Mesenchymal stem cell (in vitro differentiated cells and primary cell): ENCODE data around the gene BIRC5.

Experiments
- DNase-seq: peaks from one replicate; pipeline ENCODE4 v3.0.0-alpha.2; 2013
- H2AFZ ChIP-seq: one replicate; pipeline ENCODE4 v1.6.1; 2013; ENCODE audit warnings: low read depth, mild to moderate bottlenecking, control low read depth, inconsistent platforms, low read length, moderate library complexity
- H2AK5ac ChIP-seq: 2 replicates; pipeline ENCODE4 v1.6.1; 2013; ENCODE audit warnings: low read length, moderate library complexity, mild to moderate bottlenecking, inconsistent platforms; ENCODE audit not compliant: severe bottlenecking
- H2BK120ac ChIP-seq: one replicate; pipeline ENCODE4 v1.6.1; 2013; ENCODE audit warnings: low read depth, mild to moderate bottlenecking, inconsistent platforms, low read length, moderate library complexity
- H2BK12ac ChIP-seq, 2 experiments: one replicate each; pipeline ENCODE4 v1.6.1; 2013; ENCODE audit warnings: inconsistent platforms in 2 of 2, low read length in 2 of 2, mild to moderate bottlenecking in 2 of 2, moderate library complexity in 2 of 2, control low read depth in 1 of 2
- H2BK15ac ChIP-seq: one replicate; pipeline ENCODE4 v1.6.1; 2013; ENCODE audit warnings: mild to moderate bottlenecking, low read depth, inconsistent platforms; ENCODE audit not compliant: poor library complexity, severe bottlenecking
- H2BK5ac ChIP-seq: 2 replicates; pipeline ENCODE4 v1.6.1; 2013; ENCODE audit warnings: low read depth, mild to moderate bottlenecking, low read length, control low read depth, inconsistent platforms; ENCODE audit not compliant: poor library complexity, severe bottlenecking
- H3K14ac ChIP-seq, 2 experiments: one replicate each; pipeline ENCODE4 v1.6.1; 2013; ENCODE audit warnings: inconsistent platforms in 2 of 2, low read length in 2 of 2, control low read depth in 1 of 2, mild to moderate bottlenecking in 1 of 2, moderate library complexity in 1 of 2
- H3K18ac ChIP-seq, 2 experiments: one replicate each; pipeline ENCODE4 v1.6.1; 2013; ENCODE audit warnings: inconsistent platforms in 2 of 2, low read length in 2 of 2, control low read depth in 1 of 2, low read depth in 1 of 2, mild to moderate bottlenecking in 1 of 2
- H3K23ac ChIP-seq, 2 experiments: one replicate each; pipeline ENCODE4 v1.6.1; 2013; ENCODE audit warnings: inconsistent platforms in 2 of 2, low read length in 2 of 2, mild to moderate bottlenecking in 2 of 2, moderate library complexity in 2 of 2, control low read depth in 1 of 2
- H3K27ac ChIP-seq: 2 replicates; pipeline ENCODE4 v1.5.1; 2013; ENCODE audit warnings: mild to moderate bottlenecking, moderate library complexity, low read length, control low read depth, inconsistent platforms; ENCODE audit not compliant: poor library complexity, severe bottlenecking
- H3K27me3 ChIP-seq, 2 experiments: 2 replicates each; pipeline versions ENCODE4 v1.6.1 to v1.7.0; 2013; ENCODE audit warnings: low read length in 2 of 2, mild to moderate bottlenecking in 2 of 2, moderate library complexity in 2 of 2, control low read depth in 1 of 2, inconsistent platforms in 1 of 2; ENCODE audit not compliant: control insufficient read depth in 1 of 2, insufficient read depth in 1 of 2
- H3K36me3 ChIP-seq, 2 experiments: 2 replicates each; pipeline versions ENCODE4 v1.6.1 to v1.7.0; 2013; ENCODE audit warnings: low read length in 2 of 2, control low read depth in 1 of 2, inconsistent platforms in 1 of 2, low read depth in 1 of 2, mild to moderate bottlenecking in 1 of 2; ENCODE audit not compliant: insufficient read depth in 2 of 2, control insufficient read depth in 1 of 2
- H3K4ac ChIP-seq, 2 experiments: one replicate each; pipeline ENCODE4 v1.6.1; 2013; ENCODE audit warnings: inconsistent platforms in 2 of 2, low read length in 2 of 2, mild to moderate bottlenecking in 2 of 2, moderate library complexity in 2 of 2, control low read depth in 1 of 2, low read depth in 1 of 2
- H3K4me1 ChIP-seq: 2 replicates; pipeline ENCODE4 v1.6.1; 2013; ENCODE audit warnings: low read depth, low read length, control low read depth; ENCODE audit not compliant: control insufficient read depth, insufficient read depth
- H3K4me2 ChIP-seq: 2 replicates; pipeline ENCODE4 v1.6.1; 2013; ENCODE audit warnings: low read length, mild to moderate bottlenecking, inconsistent platforms; ENCODE audit not compliant: poor library complexity, severe bottlenecking
- H3K4me3 ChIP-seq, 2 experiments: 2 replicates each; pipeline versions ENCODE4 v1.5.1 to v1.7.0; 2013; ENCODE audit warnings: low read length in 2 of 2, mild to moderate bottlenecking in 2 of 2, control low read depth in 1 of 2, low read depth in 1 of 2; ENCODE audit not compliant: insufficient read depth in 1 of 2
- H3K79me1 ChIP-seq: replicated peaks from 2 replicates; pipeline ENCODE4 v1.6.1; 2013; ENCODE audit warnings: mild to moderate bottlenecking, control low read depth, low read length, inconsistent platforms; ENCODE audit not compliant: poor library complexity, severe bottlenecking
- H3K9ac ChIP-seq: 2 replicates; pipeline ENCODE4 v1.7.0; 2013; ENCODE audit warnings: mild to moderate bottlenecking, low read length, moderate library complexity
- H3K9me3 ChIP-seq: 2 replicates; pipeline ENCODE4 v1.7.0; 2013; ENCODE audit warnings: mild to moderate bottlenecking, low read length; ENCODE audit not compliant: control insufficient read depth
- H4K8ac ChIP-seq: one replicate; pipeline ENCODE4 v1.6.1; 2013; ENCODE audit warnings: inconsistent platforms, mild to moderate bottlenecking, low read length, moderate library complexity
- H4K91ac ChIP-seq: one replicate; pipeline ENCODE4 v1.6.1; 2013; ENCODE audit warnings: mild to moderate bottlenecking, low read length, inconsistent platforms
- WGBS: methylation state at CpG from one replicate; pipeline ENCODE4 v1.1.7; 2013; ENCODE audit warnings: mixed read lengths; 5-methylcytosine and 5-hydroxymethylcytosine counted together

The BIRC5 gene

GRCh38 chr17:78219396-78220150 lies 5.5 kb downstream of the BIRC5 start:
- H2AFZ ChIP-seq = no peak overlapping the region
- H3K79me1 ChIP-seq = peaks cover 11% of the 10 kb centered on the region
- H3K27ac ChIP-seq = no peak overlapping the region
- H2AK5ac ChIP-seq = no peak overlapping the region
- no peaks in the 10 kb centered on the region for H3K27me3 ChIP-seq
- 91% methylated on average over 11 of the region's 11 CpGs for WGBS
- H3K23ac ChIP-seq = no peak overlapping the region
- H3K14ac ChIP-seq = no peak overlapping the region
- no peak overlapping the region for H2BK120ac ChIP-seq
- H2BK12ac ChIP-seq = no peak overlapping the region
- no peak overlapping the region for H4K8ac ChIP-seq
- H3K4me3 ChIP-seq = no peak overlapping the region
- H3K4me2 ChIP-seq = no peak overlapping the region
- H3K4ac ChIP-seq = no peak overlapping the region
- H2BK5ac ChIP-seq = no peak overlapping the region
- DNase-seq = no peak
- H3K36me3 ChIP-seq = peaks cover 0 to 7% of the 10 kb centered on the region in 2 experiments
- H3K9me3 ChIP-seq = no peaks in the 10 kb centered on the region
- H4K91ac ChIP-seq = no peak overlapping the region
- H2BK15ac ChIP-seq = no peak overlapping the region
- no peak overlapping the region for H3K9ac ChIP-seq
- no peak overlapping the region for H3K18ac ChIP-seq
- H3K4me1 ChIP-seq = peaks cover 2% of the 10 kb centered on the region

- no peaks in the 10 kb centered on the region for H3K27me3 ChIP-seq
- no peak for DNase-seq
- H3K9me3 ChIP-seq = no peaks in the 10 kb centered on the region
- H2BK5ac ChIP-seq = no peak overlapping the region
- no peak overlapping the region for H3K18ac ChIP-seq
- WGBS = 88% methylated on average over 4 of the region's 4 CpGs
- no peak overlapping the region for H3K27ac ChIP-seq
- H3K79me1 ChIP-seq = peaks cover 4% of the 10 kb centered on the region
- H3K9ac ChIP-seq = no peak overlapping the region
- no peak overlapping the region for H3K23ac ChIP-seq
- H2AFZ ChIP-seq = no peak overlapping the region
- no peak overlapping the region for H3K4me3 ChIP-seq
- H4K91ac ChIP-seq = no peak overlapping the region
- H2AK5ac ChIP-seq = no peak overlapping the region
- no peak overlapping the region for H3K14ac ChIP-seq
- no peak overlapping the region for H2BK12ac ChIP-seq
- H2BK120ac ChIP-seq = no peak overlapping the region
- peaks cover 5% of the 10 kb centered on the region for H3K4me1 ChIP-seq
- no peak overlapping the region for H2BK15ac ChIP-seq
- H3K4me2 ChIP-seq = no peak overlapping the region
- H3K4ac ChIP-seq = no peak overlapping the region
- H4K8ac ChIP-seq = no peak overlapping the region
- peaks cover 0 to 7% of the 10 kb centered on the region in 2 experiments for H3K36me3 ChIP-seq
Measured at GRCh38 chr17:78223061-78223460, 9.0 kb downstream of the BIRC5 start.

- Histone ChIP-seq H3K4me3 (no peak overlapping the region), H3K23ac (no peak overlapping the region), H2BK15ac (no peak overlapping the region), H3K36me3 (peaks cover 0 to 7% of the 10 kb centered on the region in 2 experiments), H3K4ac (no peak overlapping the region), H3K27ac (no peak overlapping the region), H2AK5ac (no peak overlapping the region), H3K27me3 (peaks cover 0 to 6% of the 10 kb centered on the region in 2 experiments), H3K79me1 (peaks cover 4% of the 10 kb centered on the region), H2BK120ac (no peak overlapping the region), H4K91ac (no peak overlapping the region), H3K9ac (no peak overlapping the region), H3K14ac (no peak overlapping the region), H3K4me2 (no peak overlapping the region), H2BK5ac (no peak overlapping the region), H3K18ac (no peak overlapping the region), H3K9me3 (no peaks in the 10 kb centered on the region), H2BK12ac (no peak overlapping the region), H2AFZ (no peak overlapping the region), H3K4me1 (peaks cover 5% of the 10 kb centered on the region), H4K8ac (no peak overlapping the region)
- WGBS = 95% methylated on average over 3 of the region's 3 CpGs
- no peak for DNase-seq
Measured at GRCh38 chr17:78223765-78224164, 9.7 kb downstream of the BIRC5 start.

GRCh38 chr17:78224231-78225087 lies 10.4 kb downstream of the BIRC5 start:
- peaks cover 0 to 7% of the 10 kb centered on the region in 2 experiments for H3K27me3 ChIP-seq

More at GRCh38 chr17:78224231-78225087, 10.4 kb downstream of the BIRC5 start:
- Histone ChIP-seq H2BK12ac (no peak overlapping the region), H3K9me3 (no peaks in the 10 kb centered on the region), H3K18ac (no peak overlapping the region), H3K27ac (no peak overlapping the region), H3K79me1 (peaks cover 2% of the 10 kb centered on the region), H2AFZ (no peak overlapping the region), H2BK15ac (no peak overlapping the region), H3K23ac (no peak overlapping the region), H3K4me2 (no peak overlapping the region), H3K14ac (no peak overlapping the region), H4K91ac (no peak overlapping the region), H3K36me3 (peaks cover 0 to 7% of the 10 kb centered on the region in 2 experiments), H2BK5ac (no peak overlapping the region), H2AK5ac (no peak overlapping the region), H2BK120ac (no peak overlapping the region), H4K8ac (no peak overlapping the region), H3K4me3 (no peak overlapping the region), H3K4ac (no peak overlapping the region), H3K4me1 (peaks cover 5% of the 10 kb centered on the region), H3K9ac (no peak overlapping the region)
- WGBS = 95% methylated on average over 25 of the region's 27 CpGs
- no peak for DNase-seq
